ENCODE results near the gene VARS2.

DNA sequence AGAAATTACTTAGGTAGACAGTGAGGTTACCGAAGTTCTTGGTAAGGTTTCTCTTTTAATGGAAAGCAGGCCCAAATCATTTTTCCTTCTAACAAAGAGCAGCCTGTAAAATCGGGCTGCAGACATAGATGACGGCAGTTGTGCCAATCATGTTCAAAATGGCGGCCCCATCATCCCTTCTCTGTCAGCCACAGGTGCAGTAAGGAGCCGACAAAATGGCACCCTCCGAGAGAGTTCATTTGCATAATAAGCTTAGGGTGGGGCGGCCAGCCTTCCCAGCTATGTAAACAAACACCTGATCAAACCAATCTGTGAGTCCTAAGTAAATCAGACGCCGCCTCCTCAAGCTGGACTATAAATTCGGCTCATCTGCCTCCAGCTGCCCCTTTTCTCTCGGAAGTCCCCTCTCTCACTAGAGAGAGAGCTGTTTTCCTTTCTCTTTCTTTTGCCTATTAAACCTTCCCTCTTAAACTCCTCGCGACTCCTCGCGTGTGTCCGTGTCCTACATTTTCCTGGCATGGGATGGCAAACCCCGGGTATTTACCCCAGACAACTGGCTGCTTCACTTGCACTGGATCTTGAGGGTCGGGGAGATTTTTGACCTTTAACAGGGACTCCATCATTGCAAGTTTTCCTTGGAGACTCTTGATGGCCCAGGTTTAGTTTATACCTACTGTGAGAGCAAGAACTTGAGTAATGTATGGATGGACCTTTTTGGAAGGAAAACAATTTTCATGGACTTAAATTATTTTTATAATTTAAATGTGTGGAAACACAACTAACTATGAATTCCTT is 38.6 kb upstream of the VARS2 start:
- TF ChIP-seq, protein P1, sequence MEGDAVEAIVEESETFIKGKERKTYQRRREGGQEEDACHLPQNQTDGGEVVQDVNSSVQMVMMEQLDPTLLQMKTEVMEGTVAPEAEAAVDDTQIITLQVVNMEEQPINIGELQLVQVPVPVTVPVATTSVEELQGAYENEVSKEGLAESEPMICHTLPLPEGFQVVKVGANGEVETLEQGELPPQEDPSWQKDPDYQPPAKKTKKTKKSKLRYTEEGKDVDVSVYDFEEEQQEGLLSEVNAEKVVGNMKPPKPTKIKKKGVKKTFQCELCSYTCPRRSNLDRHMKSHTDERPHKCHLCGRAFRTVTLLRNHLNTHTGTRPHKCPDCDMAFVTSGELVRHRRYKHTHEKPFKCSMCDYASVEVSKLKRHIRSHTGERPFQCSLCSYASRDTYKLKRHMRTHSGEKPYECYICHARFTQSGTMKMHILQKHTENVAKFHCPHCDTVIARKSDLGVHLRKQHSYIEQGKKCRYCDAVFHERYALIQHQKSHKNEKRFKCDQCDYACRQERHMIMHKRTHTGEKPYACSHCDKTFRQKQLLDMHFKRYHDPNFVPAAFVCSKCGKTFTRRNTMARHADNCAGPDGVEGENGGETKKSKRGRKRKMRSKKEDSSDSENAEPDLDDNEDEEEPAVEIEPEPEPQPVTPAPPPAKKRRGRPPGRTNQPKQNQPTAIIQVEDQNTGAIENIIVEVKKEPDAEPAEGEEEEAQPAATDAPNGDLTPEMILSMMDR (IDR thresholded peaks at IDR 0.05): no peak
- TF ChIP-seq POLR2A (IDR thresholded peaks at IDR 0.05): no peak

All from gastroesophageal sphincter (tissue), 3 donors.